ENCODE measurements around the gene SEC14L3.

SEC14L3 gene

DNA sequence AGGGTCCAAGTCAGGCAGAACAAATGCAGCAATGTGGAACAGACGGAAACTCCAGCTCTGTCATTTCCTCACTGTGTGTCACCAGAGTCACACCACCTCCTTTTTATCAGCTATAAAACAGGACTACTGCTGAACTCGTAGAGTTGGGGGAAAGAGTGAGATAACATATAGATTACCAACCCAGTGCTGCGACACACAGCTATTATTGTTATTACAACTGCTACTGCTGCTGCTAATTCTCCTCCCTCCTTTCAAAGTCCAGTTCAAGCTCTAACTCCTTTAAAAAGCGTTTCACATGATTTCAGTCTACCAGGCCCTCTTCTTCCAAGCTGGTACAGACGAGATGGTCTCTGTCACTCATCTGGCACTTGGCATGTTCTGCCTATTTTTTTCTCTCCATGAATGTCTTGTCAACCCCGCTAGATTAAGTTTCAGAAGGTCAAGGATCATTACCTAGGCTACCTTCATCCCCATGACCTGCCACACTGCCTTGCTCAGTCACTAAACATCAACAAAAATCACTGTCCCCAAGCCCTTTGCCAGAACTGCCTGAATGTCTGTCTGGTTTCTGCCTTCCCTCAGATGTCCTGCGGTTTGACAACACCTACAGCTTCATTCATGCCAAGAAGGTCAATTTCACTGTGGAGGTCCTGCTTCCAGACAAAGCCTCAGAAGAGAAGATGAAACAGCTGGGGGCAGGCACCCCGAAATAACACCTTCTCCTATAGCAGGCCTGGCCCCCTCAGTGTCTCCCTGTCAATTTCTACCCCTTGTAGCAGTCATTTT is 49.9 kb downstream of the SEC14L3 start:
- DNase-seq: no peak

DNA sequence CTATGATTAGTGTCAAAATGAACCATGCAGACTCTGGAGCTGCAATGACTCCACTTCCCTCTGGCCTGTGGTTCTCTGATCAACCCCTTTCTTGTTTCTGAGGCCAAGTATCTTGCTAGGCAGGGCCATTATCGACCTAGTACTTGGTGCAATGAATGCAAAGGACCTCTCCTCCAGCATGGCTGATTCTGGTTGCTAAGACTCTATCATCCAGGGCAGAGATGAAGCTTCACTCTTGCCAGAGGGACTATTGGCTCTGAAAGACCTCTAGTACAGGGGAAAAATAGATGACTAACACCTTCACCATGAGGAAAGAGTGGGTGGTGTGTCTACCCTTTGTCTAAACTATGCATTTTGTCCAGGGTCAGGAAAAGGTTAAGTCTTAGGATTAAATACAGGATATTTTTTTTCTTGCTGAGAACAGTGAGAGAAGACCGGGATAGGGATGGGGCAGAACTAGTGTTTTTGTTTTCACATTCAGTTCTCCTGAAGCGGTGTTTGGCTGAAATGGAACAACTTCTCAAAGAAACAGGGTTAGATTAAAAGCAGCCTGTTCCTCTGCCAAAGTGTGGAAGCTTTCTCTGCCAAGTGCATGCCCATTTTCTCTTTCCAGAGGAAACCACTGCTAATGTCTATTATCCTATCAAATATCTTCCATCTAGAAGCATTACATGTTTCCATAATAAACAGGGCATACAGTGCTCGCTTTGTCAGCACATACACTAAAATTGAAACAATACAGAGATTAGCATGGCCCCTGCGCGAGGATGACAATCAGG is 51.3 kb downstream of the SEC14L3 start:
- no peak for DNase-seq

DNA sequence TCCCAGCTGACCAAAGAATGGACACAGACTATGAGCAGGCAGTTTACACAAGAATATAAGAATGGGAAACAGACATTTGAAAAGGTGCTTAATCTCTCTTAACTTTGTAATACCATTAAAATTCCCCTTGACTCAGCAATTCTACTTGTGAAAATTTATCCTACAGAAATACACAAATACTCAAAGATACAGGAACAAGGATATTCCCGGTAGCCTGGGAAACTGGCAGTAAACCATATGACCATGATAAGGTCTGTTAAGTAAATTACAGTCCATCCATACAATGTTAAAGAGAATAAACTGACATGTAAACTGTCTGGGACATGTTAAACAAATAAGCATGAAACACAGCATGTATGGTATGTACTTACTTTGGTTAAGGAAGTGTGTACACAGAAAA is 55.0 kb downstream of the SEC14L3 start:
- DNase-seq: no peak

DNA sequence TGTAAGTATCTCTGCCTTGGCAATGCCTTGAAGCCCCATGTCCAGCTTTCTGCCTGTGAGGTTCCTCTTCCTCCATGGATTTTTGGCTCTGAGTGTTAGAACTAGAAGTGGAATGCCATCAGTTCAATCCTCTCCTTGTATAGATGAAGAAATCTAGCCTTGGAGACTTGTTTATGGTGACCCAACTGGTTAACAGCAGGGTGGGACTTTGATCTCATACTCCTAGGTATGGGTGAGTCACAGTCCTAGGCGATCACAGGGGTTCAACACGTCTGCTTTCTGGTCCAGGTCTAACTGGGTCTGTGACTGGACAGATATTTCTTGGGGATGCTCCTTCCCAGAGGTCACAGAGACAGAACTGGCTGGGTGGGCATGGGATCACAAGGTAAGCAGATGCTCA is 55.4 kb downstream of the SEC14L3 start:
- no peak for DNase-seq

DNA sequence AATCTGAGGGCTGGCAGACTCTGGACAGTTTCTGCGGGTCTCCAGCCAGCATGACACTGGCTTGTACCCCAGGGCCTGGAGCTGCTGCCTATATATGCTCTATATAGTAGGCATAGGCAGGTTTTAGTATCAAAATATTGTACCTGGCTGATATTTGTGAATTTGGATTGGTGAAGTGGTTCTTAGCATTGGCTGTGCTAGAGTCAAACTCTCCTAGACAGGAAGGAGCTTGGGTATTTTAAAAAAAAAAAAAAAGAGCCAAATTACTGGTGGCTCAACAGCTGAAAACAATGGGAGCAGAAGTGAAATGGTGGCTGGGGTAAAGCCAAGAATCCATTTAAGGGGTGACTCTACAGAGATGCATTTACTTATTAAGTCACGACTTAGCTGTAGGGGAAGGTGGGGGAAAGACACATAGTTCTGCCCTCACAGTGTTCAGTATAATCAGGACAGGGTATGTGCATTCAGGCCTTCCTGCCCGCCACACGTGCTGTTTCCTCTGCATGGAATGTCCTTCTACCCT is 57.2 kb downstream of the SEC14L3 start:
- no peak for DNase-seq

DNA sequence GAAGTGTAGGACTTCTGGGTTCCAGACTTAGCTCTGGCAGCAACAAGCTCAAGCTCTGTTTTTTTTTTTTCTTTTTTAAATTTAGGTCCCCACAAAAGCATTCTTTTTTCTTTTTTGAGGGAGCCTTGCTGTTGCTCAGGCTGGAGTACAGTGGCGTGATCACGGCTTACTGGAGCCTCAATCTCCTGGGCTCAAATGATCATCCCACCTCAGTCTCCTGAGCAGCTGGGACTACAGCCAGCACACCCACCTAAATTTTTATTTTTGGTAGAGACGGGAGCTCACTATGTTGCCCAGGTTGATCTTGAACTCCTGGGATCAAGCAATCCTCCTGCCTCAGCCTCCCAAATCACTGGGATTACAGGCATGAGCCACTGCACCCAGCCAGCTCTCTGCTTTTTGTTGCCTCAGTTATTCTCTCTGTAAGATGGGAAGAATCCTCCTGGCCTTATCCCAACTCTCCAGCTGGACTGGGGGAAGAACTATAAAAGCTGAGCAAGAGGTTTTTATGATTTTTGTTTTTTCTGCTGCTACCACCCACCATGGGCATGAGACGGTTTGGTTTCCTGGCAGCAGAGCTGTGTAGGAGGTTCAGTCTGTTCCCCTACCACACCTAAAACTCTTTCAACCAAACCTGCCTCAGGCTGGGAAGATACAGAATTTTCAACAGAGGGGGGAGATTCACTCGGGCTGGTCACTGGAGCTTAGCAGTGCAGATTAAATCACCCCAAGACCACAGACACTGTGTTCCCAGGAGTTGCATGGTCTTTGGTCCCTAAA is 57.9 kb downstream of the SEC14L3 start:
- no peak for DNase-seq

DNA sequence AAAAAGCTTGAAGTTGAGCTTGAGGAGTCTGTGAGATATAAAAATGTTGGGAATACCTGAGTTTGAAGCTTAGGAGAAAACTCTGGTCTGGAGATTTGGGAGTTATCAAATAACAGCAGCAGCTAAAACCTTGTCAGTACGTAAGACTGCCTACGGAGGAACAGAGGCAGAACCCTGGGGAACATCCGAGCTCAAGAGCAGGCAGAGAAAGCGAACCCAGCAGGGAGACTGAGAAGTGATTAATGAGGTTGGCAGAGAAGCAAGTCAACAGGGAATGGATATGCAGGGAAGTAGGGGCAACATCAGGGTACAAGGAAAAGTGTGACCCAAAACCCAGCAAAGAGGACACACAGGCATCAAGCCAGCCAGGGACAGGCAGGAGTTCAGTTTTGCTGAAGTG is 58.8 kb downstream of the SEC14L3 start:
- DNase-seq: no peak

DNA sequence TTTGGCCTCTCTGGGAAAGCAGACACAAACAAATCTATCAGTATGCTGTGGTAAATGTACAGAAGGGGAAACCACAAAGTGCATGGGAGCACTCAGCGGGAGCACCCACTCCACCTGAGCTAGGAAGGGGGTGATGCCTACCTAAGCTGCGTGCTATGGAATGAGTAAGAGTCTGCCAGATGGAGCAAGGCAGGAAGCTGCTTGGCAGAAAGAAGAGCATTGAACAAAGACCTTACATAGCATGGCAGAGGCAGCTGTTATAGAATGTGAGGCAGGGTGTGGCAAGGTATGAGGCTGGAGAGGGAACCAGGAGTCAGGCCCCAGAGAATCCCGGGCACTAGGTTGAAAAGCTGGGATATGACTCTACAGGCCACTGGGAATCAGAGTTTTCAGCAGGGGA is 60.0 kb downstream of the SEC14L3 start:
- no peak for DNase-seq

Data from NCI-H1436 (cell line).